ENCODE measurements around the gene NRG4.
"Not testable (repeated sequence)": the region's sequence is repeated elsewhere in the genome, so short reads cannot be mapped to it uniquely, and the experiment has no call there.

The NRG4 gene

GRCh38 chr15:75992897-75993296, 19.3 kb downstream of the NRG4 start:
- no peak for DNase-seq

- DNase-seq: no peak
Measured at GRCh38 chr15:75989875-75990274, 22.3 kb downstream of the NRG4 start.

- DNase-seq: no peak
Measured at GRCh38 chr15:75989045-75989444, 23.2 kb downstream of the NRG4 start.

- DNase-seq: no peak
Measured at GRCh38 chr15:75985971-75986370, 26.3 kb downstream of the NRG4 start.

GRCh38 chr15:75984706-75985105, 27.5 kb downstream of the NRG4 start:
- not testable (repeated sequence) for DNase-seq

- no peak for DNase-seq
Measured at GRCh38 chr15:75982468-75982867, 29.8 kb downstream of the NRG4 start.

- DNase-seq: no peak
Measured at GRCh38 chr15:75981149-75981815, 30.9 kb downstream of the NRG4 start.

GRCh38 chr15:75976766-75977165, 35.5 kb downstream of the NRG4 start:
- DNase-seq: not testable (repeated sequence)

- DNase-seq: no peak
Measured at GRCh38 chr15:75966073-75966472, 46.2 kb downstream of the NRG4 start.

- no peak for DNase-seq
Measured at GRCh38 chr15:75961331-75961730, 50.9 kb downstream of the NRG4 start.

GRCh38 chr15:75955720-75956119, 56.5 kb downstream of the NRG4 start:
- DNase-seq: no peak

GRCh38 chr15:75952525-75952924, 59.7 kb downstream of the NRG4 start:
- DNase-seq: no peak

GRCh38 chr15:75948761-75949296, 63.4 kb downstream of the NRG4 start:
- DNase-seq: no peak

- no peak for DNase-seq
Measured at GRCh38 chr15:75947092-75947491, 65.1 kb downstream of the NRG4 start.

- DNase-seq: no peak
Measured at GRCh38 chr15:75945953-75946352, 66.3 kb downstream of the NRG4 start.

GRCh38 chr15:75943713-75944215, 68.5 kb downstream of the NRG4 start:
- DNase-seq: no peak

- DNase-seq: no peak
Measured at GRCh38 chr15:75943246-75943645, 69.0 kb downstream of the NRG4 start.

- DNase-seq: no peak
Measured at GRCh38 chr15:75942464-75942863, 69.8 kb downstream of the NRG4 start.

- no peak for DNase-seq
Measured at GRCh38 chr15:75930866-75931265, 81.4 kb downstream of the NRG4 start.

GRCh38 chr15:75929799-75930565, 82.2 kb downstream of the NRG4 start:
- no peak for DNase-seq

- no peak for DNase-seq
Measured at GRCh38 chr15:75928680-75929608, 83.3 kb downstream of the NRG4 start.

- DNase-seq: no peak
Measured at GRCh38 chr15:75927601-75928000, 84.6 kb downstream of the NRG4 start.

- DNase-seq: no peak
Measured at GRCh38 chr15:75926931-75927330, 85.3 kb downstream of the NRG4 start.

Measured in 8988T (cell line).